RPMI7951 (cell line): ENCODE data around the gene VMO1. TPM values are rescaled to one million over a fixed set of nuclear protein-coding genes. Genes with fewer than 3 reads are reported as not detected.
A peak's percentile ranks its signal among the peaks of the same experiment; 100 is the strongest.

ENCODE experiments used
- DNase-seq: peaks from one replicate; pipeline ENCODE4 v3.0.0-alpha.2; 2012; ENCODE audit warnings: low read depth
- total RNA-seq: library from RNA; depleted of rRNA; stranded (reverse); fragments of >200 nt; shearing (Covaris generic); gene quantifications from 2 replicates; pipeline ENCODE4 v1.2.3, GENCODE V29; 2014

VMO1 gene
- total RNA-seq, 1 experiment from 2014 or later = 0.96 TPM

GRCh38 chr17:4800462-4801196, 14.5 kb upstream of the VMO1 start:
- no peak for DNase-seq

DNA sequence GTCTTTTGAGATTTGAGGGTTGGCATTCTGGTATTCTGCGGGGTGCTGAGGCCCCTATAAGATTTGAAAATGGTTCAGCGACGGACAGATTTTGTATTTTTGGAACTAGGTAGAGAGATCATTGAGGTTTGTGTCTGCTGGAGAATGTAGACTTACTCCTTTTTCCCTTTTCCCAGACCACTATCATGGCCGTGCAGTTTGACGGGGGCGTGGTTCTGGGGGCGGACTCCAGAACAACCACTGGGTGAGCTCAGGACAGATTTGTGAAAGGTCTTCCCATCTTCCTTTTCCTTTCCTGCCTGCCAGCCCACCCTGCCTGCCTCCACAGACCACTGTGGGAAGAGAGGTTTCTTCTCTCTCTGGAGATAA, 10.4 kb upstream of the VMO1 start:
- peak; percentile 39 for DNase-seq

DNA sequence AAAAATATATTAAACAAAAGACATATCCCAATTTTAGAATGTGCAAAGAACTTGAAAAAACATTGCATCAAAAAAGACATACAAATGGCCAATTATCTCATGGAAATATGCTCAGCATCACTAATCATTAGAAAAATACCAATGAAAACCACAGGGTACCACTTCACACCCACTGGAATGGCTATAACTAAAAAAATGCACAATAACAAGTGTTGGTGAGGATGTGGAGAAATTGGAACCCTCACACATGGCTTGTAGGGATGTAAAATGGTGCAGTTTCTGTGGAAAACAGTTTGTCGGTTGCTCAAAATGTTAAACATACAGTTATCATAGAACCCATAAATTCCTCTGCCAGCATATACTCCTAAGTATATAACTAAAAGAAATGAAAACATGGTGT, 9.0 kb upstream of the VMO1 start:
- DNase-seq = no peak

DNA sequence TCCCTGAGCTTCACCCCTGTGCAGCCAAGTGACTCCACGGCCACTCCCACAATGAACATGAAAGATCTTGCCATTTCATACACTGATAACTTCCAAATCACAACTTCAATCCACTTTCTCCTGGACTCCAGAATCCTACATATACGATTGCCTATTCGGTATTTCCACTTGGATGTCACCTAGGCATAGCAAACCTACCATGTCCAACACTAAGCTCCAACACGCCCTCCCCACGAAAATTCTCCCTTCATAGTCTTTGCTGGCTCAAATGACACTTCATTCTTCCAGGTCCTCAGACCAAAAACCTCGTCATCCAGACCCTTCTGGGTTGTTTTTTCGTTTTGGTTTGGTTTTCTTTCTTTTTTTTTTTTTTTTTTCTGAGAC, 4.5 kb upstream of the VMO1 start:
- no peak for DNase-seq

- peak; percentile 85 for DNase-seq
Observed at GRCh38 chr17:4789951-4790704, 4.0 kb upstream of the VMO1 start.

DNA sequence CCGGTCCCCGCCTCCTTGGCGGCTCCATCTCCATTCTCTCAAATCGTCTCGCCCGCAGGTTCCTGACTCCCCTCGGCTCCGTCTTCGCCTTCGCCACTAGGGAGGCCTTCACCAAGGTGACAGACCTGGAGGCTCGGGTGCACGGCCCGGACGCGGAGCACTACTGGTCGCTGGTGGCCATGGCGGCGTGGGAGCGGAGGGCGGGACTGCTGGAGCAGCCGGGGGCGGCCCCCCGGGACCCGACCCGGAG, 3.5 kb upstream of the VMO1 start:
- DNase-seq = no peak

DNA sequence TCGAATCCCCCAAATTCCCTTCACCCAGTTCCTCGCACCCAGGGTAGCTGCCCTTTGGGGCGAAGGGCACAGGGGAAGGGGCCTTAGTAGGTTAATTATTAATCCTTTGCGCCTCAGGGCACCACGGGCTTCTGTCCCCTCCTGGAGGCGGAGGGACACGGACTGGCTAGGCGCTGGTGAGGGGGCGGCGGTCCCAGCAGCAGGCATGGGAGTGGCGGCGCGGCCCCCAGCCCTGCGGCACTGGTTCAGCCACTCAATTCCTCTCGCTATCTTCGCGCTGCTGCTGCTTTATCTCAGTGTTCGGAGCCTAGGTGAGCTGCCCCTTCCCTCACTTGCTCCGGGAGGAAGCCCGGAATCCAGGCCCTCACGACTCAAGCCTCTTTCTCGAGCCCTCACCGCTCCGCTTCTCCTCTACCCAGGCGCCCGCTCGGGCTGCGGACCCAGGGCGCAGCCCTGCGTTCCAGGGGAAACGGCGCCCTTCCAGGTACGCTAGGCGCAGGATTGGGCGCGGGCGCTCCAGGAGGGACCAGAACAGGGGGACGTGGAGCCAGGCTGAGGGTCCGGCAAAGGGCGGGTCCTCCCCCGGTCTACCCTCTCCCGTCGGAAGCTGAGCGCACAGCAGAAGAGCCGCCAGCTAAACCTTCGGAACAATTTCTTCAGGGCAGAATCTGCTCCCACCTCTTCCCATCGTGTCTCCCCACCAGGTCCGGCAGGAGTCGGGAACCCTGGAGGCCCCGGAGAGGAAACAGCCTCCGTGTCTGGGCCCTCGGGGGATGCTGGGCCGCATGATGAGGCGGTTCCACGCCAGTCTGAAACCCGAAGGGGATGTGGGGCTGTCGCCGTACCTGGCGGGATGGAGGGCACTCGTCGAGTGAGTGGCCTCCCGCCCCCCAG, 2.9 kb upstream of the VMO1 start, which contains the start of gene GLTPD2:
TSS of gene GLTPD2 (plus strand) at position 158 of the 894 bp plus-strand sequence. CDS start at position 206, 48 bp downstream.
- DNase-seq = no peak

GRCh38 chr17:4788159-4788806, 2.1 kb upstream of the VMO1 start:
- DNase-seq = no peak

DNA sequence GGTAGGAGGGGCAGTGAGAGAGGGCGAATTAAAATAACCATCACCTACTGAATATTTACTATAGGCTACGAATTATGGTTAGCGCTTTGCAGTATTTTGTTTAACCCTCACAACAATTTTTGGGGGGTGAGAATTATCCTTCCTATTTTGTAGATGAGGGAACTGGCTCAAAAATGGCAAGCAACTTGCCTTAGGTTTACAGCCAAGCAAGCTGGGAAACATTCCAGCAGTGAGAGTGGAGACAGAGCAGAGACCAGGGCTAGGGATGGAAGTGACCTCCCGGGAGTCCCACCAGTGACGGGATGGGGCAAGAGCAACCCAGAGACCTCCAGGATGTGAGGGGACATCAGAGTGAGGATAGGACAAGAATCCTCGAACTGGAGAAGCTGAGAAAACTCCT, 352 bp upstream of the VMO1 start:
- no peak for DNase-seq

GRCh38 chr17:4785311-4786105, 656 bp downstream of the VMO1 start:
- no peak for DNase-seq

- no peak for DNase-seq
Observed at GRCh38 chr17:4782652-4783051, 3.5 kb downstream of the VMO1 start.

DNA sequence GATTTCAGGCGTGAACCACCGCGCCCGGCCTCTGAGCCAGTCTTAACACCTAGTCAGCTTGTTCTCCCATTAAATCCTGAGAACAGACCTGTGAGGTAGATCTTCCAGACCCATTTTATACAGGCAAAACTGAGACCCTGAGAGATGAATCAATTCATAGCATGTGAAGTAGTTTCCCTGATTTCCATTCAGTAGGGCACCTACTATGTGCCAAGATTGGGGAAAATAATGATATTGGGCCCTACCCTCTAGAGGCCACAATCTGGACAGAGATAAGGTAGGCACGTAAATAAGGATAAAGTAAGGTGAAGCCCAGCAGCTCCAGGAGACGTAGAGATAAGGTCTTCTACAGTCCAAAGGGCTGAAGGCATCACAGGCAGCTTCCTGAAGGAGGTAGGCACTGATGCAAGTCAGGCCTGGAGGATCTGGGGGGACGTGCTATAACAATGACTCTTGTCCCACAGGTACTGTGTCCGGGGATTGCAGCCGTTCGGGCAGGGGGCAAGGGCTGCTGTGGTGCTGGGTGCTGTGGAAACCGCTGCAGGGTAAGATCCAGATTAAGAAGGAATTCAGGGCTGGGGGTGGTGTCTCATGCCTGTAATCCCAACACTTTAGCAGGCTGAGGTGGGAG, 5.7 kb downstream of the VMO1 start:
- no peak for DNase-seq

GRCh38 chr17:4777969-4778760, 8.0 kb downstream of the VMO1 start:
- DNase-seq = no peak

DNA sequence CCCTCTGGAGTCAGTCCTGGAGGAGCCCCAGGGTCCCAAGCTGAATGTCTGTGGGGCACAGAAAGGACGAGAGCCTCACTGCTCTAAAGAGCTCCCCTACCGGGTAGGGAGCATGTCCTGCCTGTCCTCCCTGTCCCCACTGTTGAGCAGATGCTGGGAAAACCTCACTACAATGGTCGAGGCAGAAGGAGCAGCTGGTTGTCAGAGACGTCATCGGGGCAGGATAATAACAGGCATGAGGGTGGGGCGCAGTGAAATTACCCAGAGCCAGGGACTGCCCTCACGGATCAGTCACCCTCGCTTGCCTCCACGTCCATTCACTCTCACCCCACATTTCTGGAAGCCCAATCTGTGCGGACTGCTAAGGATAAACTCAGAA, 13.9 kb downstream of the VMO1 start:
- DNase-seq = no peak

DNA sequence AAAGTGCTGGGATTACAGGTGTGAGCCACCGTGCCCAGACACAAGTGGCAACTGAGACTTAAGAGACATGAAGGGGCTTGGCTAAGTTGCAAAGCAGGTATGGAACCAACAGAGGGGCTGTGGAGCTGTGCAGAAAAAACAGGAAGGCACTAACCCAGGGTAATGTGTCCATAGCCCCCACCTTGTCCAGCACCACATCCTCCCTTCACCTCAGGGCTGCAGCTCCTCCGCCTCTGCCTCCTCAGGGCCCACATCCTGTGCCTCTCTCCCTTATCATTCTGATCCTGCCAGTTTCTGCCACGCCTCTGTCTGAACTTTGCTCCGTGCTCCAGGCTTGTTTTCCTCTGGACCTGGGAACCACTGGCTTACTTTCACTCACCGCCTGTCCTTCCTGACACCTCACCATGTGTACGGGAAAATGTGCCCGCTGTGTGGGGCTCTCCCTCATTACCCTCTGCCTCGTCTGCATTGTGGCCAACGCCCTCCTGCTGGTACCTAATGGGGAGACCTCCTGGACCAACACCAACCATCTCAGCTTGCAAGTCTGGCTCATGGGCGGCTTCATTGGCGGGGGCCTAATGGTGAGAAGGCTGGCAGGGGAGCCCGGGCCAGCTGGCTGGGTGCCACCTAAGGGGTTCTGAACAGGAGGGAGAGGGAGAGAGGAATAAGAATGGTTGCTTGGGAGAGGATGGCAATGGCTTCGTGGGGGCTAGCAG, 14.5 kb downstream of the VMO1 start, which contains the start of gene TM4SF5:
TSS of gene TM4SF5 (plus strand) at position 368 of the 716 bp plus-strand sequence. CDS start at position 405, 37 bp downstream.
- DNase-seq = no peak

DNA sequence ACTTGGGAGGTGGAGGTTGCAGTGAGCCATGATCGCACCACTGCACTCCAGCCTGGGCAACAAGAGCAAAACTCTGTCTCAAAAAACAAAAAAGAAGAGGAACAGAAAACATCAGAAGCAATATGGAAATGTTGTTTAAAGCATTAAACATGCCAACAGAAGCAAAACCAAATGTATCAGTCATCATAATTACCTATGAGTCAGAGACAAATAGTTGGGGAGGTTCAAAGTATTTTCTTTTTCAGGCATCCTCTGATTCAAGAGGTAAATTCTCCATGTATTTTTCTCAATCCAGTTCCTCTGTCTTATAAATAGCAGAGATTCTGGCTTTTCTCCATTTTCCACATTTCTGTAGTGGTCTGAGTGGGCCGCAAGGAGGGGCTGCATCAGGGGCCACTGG, 16.5 kb downstream of the VMO1 start:
- peak; percentile 13 for DNase-seq

DNA sequence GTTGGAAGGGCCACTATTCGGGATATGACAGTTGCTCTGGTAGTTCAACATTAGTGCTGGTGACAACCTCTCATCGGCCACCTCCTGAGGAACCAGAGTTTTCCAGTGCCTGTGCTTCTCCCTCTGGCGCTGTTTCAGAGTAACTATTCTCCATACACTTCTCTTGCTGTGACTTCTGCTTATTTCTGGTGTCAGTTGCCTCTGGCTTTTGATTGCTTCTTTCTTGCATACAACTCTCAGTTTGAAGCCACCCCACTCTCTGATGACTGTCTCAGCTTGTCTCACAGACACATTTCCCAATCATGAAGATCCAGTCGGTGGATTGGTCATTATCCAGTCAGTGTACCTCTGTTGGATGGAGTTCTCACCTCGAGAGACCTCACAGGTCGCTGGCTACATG, 17.9 kb downstream of the VMO1 start:
- no peak for DNase-seq

DNA sequence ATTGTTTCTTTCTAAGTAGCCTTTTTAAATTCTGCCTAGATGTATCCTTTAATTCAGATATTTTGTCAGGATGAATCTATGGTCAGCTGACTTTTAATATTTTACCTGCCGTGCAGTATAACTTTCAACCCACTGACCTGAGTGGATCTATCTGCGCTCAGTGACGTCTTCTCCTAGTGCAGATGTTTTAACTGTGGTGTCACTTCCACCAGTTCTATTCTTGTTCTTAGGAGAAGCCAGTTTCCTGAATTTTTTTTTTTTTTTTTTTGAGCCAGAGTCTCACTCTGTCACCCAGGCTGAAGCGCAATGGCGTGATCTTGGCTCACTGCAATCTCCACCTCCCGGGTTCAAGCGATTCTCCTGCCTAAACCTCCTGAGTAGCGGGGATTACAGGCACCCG, 19.4 kb downstream of the VMO1 start:
- DNase-seq = no peak

DNA sequence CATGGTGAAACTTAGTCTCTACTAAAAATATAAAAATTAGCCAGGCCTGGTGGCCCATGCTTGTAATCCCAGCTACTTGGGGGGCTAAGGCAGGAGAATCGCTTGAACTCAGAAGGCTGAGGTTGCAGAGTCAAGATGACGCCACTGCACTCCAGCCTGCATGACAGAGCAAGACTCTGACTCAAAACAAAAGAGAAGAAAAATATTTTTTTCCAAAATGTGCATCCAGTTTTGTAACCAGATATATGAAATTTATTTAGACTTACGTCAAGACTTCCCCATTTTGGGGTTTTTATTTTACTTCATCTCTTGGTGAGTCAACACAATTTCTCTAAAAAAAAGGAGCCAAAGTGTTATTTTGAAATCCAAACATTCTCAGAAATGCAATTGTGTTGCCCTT, 20.0 kb downstream of the VMO1 start:
- no peak for DNase-seq
